Endodermal cell (in vitro differentiated cells): ENCODE measurements around the gene FAM168B. TPM values are rescaled to one million over a fixed set of nuclear protein-coding genes. Genes with fewer than 3 reads are reported as not detected.

Source experiments
- DNase-seq: peaks from one replicate; pipeline ENCODE4 v3.0.0-alpha.2; 2017
- H3K27ac ChIP-seq: 2 replicates; pipeline ENCODE4 v1.5.1; 2013; ENCODE audit warnings: mild to moderate bottlenecking, low read depth, low read length, moderate library complexity
- H3K27me3 ChIP-seq: 2 replicates; pipeline ENCODE4 v1.6.1; 2013; ENCODE audit warnings: mild to moderate bottlenecking, low read length, moderate library complexity; ENCODE audit not compliant: insufficient read depth, control insufficient read depth, poor library complexity, severe bottlenecking
- H3K36me3 ChIP-seq: 2 replicates; pipeline ENCODE4 v1.7.0; 2013; ENCODE audit warnings: mild to moderate bottlenecking, low read length, moderate library complexity; ENCODE audit not compliant: control insufficient read depth, insufficient read depth
- H3K4me1 ChIP-seq: one replicate; pipeline ENCODE4 v1.7.0; 2013; ENCODE audit warnings: low read length; ENCODE audit not compliant: control insufficient read depth, insufficient read depth
- H3K4me3 ChIP-seq: 2 replicates; pipeline ENCODE4 v1.5.1; 2013; ENCODE audit warnings: mild to moderate bottlenecking, low read length, moderate library complexity
- H3K9ac ChIP-seq: 2 replicates; pipeline ENCODE4 v1.6.1; 2013; ENCODE audit warnings: mild to moderate bottlenecking, low read length, moderate library complexity; ENCODE audit not compliant: poor library complexity, severe bottlenecking; ENCODE audit errors: extremely low read depth
- H3K9me3 ChIP-seq: 2 replicates; pipeline ENCODE4 v1.6.1; 2013; ENCODE audit warnings: mild to moderate bottlenecking, low read length, moderate library complexity; ENCODE audit not compliant: control insufficient read depth
- H3K27ac Mint-ChIP-seq: 2 replicates; pipeline ENCODE4 v1.8.0; 2020; ENCODE audit warnings: mixed read lengths
- H3K27me3 Mint-ChIP-seq: 2 replicates; pipeline ENCODE4 v1.8.0; 2021; ENCODE audit warnings: mild to moderate bottlenecking, mixed read lengths; ENCODE audit not compliant: insufficient read depth
- H3K36me3 Mint-ChIP-seq: 2 replicates; pipeline ENCODE4 v1.8.0; 2020; ENCODE audit warnings: low read depth, mixed read lengths
- H3K4me1 Mint-ChIP-seq: 2 replicates; pipeline ENCODE4 v1.8.0; 2020; ENCODE audit warnings: mixed read lengths
- H3K4me3 Mint-ChIP-seq: 2 replicates; pipeline ENCODE4 v1.8.0; 2020; ENCODE audit warnings: mild to moderate bottlenecking, moderate library complexity, mixed read lengths
- H3K9me3 Mint-ChIP-seq: 2 replicates; pipeline ENCODE4 v1.8.0; 2020; ENCODE audit warnings: mild to moderate bottlenecking, mixed read lengths
- WGBS, 2 experiments: methylation state at CpG; one replicate each; pipeline versions ENCODE4 v1.1.5 to v1.1.7; 2013; ENCODE audit warnings: missing lambda C conversion rate in 2 of 2, mixed read lengths in 1 of 2; ENCODE audit not compliant: insufficient coverage in 1 of 2, insufficient read length in 1 of 2; 5-methylcytosine and 5-hydroxymethylcytosine counted together
- total RNA-seq, 2 donors: library from RNA; stranded (reverse); fragmentation: NEBNext Ultra II Directional in 1 of 2; extraction: Animal tissue kit (Norgen Biotek cat#: 25700) in 1 of 2; gene quantifications; 2 replicates in 1 of 2; 3 replicates in 1 of 2; pipeline ENCODE4 v1.2.1, GENCODE V29; 2021
- TF ChIP-seq, protein P1 (sequence below): fragments of 200-600 bp; sonication (generic); conservative IDR thresholded peaks from 2 replicates; pipeline ENCODE4 v1.5.0; 2021; ENCODE audit warnings: antibody characterized with exemption, mild to moderate bottlenecking

FAM168B gene
- total RNA-seq, 2 donors from 2014 or later, result 77.5 to 77.6 TPM

DNA sequence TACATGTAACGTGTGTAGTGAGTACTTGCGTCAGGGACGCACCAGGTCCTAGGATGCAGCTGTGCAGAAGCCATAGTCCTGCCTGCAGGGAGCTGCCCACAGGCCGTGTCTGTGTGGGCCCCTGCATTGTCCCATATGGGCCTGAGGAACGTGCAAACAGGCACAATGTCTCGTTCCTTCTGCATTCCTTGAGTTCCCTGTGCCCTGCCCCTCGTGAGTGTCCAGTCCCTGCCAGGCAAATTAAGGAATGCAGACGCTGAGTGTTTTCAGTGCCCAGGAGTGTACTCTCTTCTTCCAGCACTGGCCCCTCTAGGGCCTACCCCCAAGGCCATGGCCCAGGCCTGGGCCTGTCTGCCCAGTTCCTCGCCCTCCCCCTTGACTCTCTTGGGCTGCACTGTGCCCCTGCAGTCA is 61.8 kb downstream of the FAM168B start:
- TF ChIP-seq, protein P1, sequence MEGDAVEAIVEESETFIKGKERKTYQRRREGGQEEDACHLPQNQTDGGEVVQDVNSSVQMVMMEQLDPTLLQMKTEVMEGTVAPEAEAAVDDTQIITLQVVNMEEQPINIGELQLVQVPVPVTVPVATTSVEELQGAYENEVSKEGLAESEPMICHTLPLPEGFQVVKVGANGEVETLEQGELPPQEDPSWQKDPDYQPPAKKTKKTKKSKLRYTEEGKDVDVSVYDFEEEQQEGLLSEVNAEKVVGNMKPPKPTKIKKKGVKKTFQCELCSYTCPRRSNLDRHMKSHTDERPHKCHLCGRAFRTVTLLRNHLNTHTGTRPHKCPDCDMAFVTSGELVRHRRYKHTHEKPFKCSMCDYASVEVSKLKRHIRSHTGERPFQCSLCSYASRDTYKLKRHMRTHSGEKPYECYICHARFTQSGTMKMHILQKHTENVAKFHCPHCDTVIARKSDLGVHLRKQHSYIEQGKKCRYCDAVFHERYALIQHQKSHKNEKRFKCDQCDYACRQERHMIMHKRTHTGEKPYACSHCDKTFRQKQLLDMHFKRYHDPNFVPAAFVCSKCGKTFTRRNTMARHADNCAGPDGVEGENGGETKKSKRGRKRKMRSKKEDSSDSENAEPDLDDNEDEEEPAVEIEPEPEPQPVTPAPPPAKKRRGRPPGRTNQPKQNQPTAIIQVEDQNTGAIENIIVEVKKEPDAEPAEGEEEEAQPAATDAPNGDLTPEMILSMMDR, result no peak
- Histone ChIP-seq H3K27ac (no peak overlapping the region), H3K4me3 (no peak overlapping the region), H3K9ac (no peak overlapping the region), H3K4me1 (peaks cover 10% of the 10 kb centered on the region), H3K36me3 (no peaks in the 10 kb centered on the region), H3K27me3 (peaks cover 13% of the 10 kb centered on the region), H3K9me3 (peaks cover 12% of the 10 kb centered on the region)
- 89 to 90% methylated on average over 7 to 9 of the region's 9 CpGs for WGBS, 2 experiments
- peaks cover 18% of the 10 kb centered on the region for H3K36me3 Mint-ChIP-seq
- H3K27ac Mint-ChIP-seq, result no peak overlapping the region
- H3K9me3 Mint-ChIP-seq, result peaks cover 11% of the 10 kb centered on the region
- peaks cover 19% of the 10 kb centered on the region for H3K4me1 Mint-ChIP-seq
- H3K4me3 Mint-ChIP-seq, result no peak overlapping the region
- peaks cover 41% of the 10 kb centered on the region for H3K27me3 Mint-ChIP-seq
- DNase-seq, result no peak

DNA sequence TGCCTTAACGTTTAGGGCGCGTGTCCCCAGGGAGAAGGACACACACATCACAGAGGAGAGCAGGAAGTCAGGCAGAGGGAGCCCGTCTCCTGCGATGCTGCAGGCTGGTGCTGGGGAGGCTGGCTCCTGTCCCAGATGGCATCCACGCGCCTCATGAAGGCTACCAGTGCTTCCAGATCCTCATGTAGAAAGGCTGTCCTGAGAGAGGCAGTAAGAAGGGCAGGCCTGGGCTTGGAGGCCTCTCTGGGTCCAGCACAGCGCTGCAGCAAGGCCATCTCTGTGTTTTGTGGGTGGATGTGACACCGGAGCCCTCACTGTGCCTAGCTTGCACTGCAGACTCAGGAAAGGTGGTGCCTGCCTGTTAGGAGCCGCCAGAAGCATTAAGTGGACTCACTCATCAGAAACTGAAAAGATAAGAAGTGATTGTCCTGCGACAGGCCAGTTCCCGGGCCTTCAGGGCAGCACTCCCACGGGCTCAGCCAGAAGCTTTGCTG is 62.7 kb downstream of the FAM168B start:
- no peaks in the 10 kb centered on the region for H3K36me3 ChIP-seq
- H3K4me1 Mint-ChIP-seq, result peaks cover 13% of the 10 kb centered on the region
- 88 to 89% methylated on average over 10 to 13 of the region's 13 CpGs for WGBS, 2 experiments
- H3K27me3 Mint-ChIP-seq, result peaks cover 34% of the 10 kb centered on the region
- no peak overlapping the region for H3K4me3 ChIP-seq
- no peak overlapping the region for H3K27ac ChIP-seq
- H3K9ac ChIP-seq, result no peak overlapping the region
- peaks cover 21% of the 10 kb centered on the region for H3K36me3 Mint-ChIP-seq
- no peak overlapping the region for H3K4me3 Mint-ChIP-seq
- DNase-seq, result no peak
- peaks cover 1% of the 10 kb centered on the region for H3K4me1 ChIP-seq
- peaks cover 12% of the 10 kb centered on the region for H3K9me3 ChIP-seq
- no peak overlapping the region for H3K27ac Mint-ChIP-seq
- H3K9me3 Mint-ChIP-seq, result peaks cover 11% of the 10 kb centered on the region
- peaks cover 13% of the 10 kb centered on the region for H3K27me3 ChIP-seq
- TF ChIP-seq, protein P1, result no peak

DNA sequence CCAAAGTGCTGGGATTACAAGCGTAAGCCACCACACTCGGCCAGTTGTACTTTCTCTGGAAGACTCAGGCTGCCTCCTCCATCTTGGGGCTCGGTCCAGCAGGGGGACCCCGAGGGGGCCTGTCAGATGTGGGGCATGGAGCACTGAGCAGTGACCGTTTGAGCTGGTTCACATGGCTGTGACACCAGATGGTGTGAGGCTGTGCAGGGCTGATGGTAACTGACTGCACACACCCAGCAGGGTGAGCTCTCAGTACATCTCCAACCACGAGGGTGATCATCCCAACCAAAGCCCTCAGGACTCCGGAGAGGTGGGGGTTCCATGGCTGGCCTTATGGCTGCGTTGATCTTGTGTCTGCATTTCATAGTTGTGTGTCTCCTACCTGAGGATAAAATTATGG is 63.4 kb downstream of the FAM168B start:
- Histone ChIP-seq H3K9ac (no peak overlapping the region), H3K27me3 (peaks cover 13% of the 10 kb centered on the region), H3K4me3 (no peak overlapping the region), H3K27ac (no peak overlapping the region), H3K4me1 (no peaks in the 10 kb centered on the region), H3K36me3 (no peaks in the 10 kb centered on the region), H3K9me3 (peaks cover 12% of the 10 kb centered on the region)
- Mint-ChIP-seq H3K4me3 (no peak overlapping the region), H3K36me3 (peaks cover 22% of the 10 kb centered on the region), H3K27me3 (peaks cover 30% of the 10 kb centered on the region), H3K27ac (no peak overlapping the region), H3K4me1 (peaks cover 13% of the 10 kb centered on the region), H3K9me3 (peaks cover 11% of the 10 kb centered on the region)
- 82% methylated on average over 8 of the region's 8 CpGs for WGBS, 2 experiments
- TF ChIP-seq, protein P1, result no peak
- no peak for DNase-seq
